B cell (primary cell): ENCODE results near the gene TEDC1. TPM values are rescaled to one million over a fixed set of nuclear protein-coding genes. Genes with fewer than 3 reads are reported as not detected.

Source experiments
- ATAC-seq: fragments of 200-7000 bp; cut with Tn5 transposase; one replicate; pipeline ENCODE4 v1.10.0; 2021; ENCODE audit warnings: low read depth, mild to moderate bottlenecking, moderate number of reproducible peaks, moderate library complexity
- CTCF ChIA-PET: fragments of 350-600 bp; sonication (Branson Sonifier 250); formaldehyde crosslinking; loops from one replicate; lab custom pipeline; 2021; ENCODE audit warnings: antibody characterized with exemption, inconsistent platforms; lab: Charles Lee
- POLR2A ChIA-PET: fragments of 350-600 bp; sonication (Branson Sonifier 250); formaldehyde crosslinking; loops from one replicate; lab custom pipeline; 2021; ENCODE audit warnings: antibody characterized with exemption; lab: Charles Lee
- DNase-seq: peaks from one replicate; pipeline ENCODE4 v3.0.0; 2013
- H2AFZ ChIP-seq: 2 replicates; pipeline ENCODE4 v1.6.1; 2012; ENCODE audit warnings: mild to moderate bottlenecking, low read depth, low read length; ENCODE audit not compliant: insufficient read depth, poor library complexity, severe bottlenecking
- H3K27ac ChIP-seq, 2 donors: 1 replicate in 1 of 2; 2 replicates in 1 of 2; pipeline ENCODE4 v1.5.1; 2012 to 2013; ENCODE audit warnings: low read length in 2 of 2, mild to moderate bottlenecking in 2 of 2, moderate library complexity in 1 of 2
- H3K27me3 ChIP-seq, 4 experiments: fragments of 200-600 bp in 1 of 4; sonication (generic) in 1 of 4; replicated peaks in 1 of 4; 1 replicate in 2 of 4; 2 replicates in 2 of 4; pipeline versions ENCODE4 v1.6.1 to v1.7.0; 2013 to 2016; ENCODE audit warnings: low read length in 3 of 4, mild to moderate bottlenecking in 2 of 4, mixed read lengths in 1 of 4, moderate library complexity in 1 of 4; ENCODE audit not compliant: insufficient read depth in 4 of 4, control insufficient read depth in 3 of 4; ENCODE audit errors: control extremely low read depth in 1 of 4
- H3K36me3 ChIP-seq, 2 experiments: replicated peaks in 1 of 2; 1 replicate in 1 of 2; 2 replicates in 1 of 2; pipeline versions ENCODE4 v1.6.1 to v1.7.1; 2013; ENCODE audit warnings: low read length in 1 of 2; ENCODE audit not compliant: insufficient read depth in 2 of 2, control insufficient read depth in 1 of 2; ENCODE audit errors: control extremely low read depth in 1 of 2, extremely low read depth in 1 of 2
- H3K4me1 ChIP-seq, 2 donors: fragments of 200-600 bp in 1 of 2; sonication (generic) in 1 of 2; 1 replicate in 1 of 2; 2 replicates in 1 of 2; pipeline versions ENCODE4 v1.5.1 to v1.6.1; 2013 to 2017; ENCODE audit warnings: low read length in 2 of 2; ENCODE audit not compliant: control insufficient read depth in 2 of 2, insufficient read depth in 2 of 2
- H3K4me2 ChIP-seq: replicated peaks from 2 replicates; pipeline ENCODE3; 2012; ENCODE audit warnings: mild to moderate bottlenecking, low read depth, low read length; ENCODE audit not compliant: poor library complexity, severe bottlenecking
- H3K4me3 ChIP-seq, 5 experiments: fragments of 200-600 bp in 1 of 5; sonication (generic) in 1 of 5; 1 replicate in 3 of 5; 2 replicates in 2 of 5; pipeline versions ENCODE4 v1.5.1 to v1.7.0; 2011 to 2016; ENCODE audit warnings: low read length in 4 of 5, mild to moderate bottlenecking in 4 of 5, low read depth in 2 of 5, control low read depth in 1 of 5, moderate library complexity in 1 of 5; ENCODE audit not compliant: insufficient read depth in 1 of 5; ENCODE audit errors: control extremely low read depth in 1 of 5, extremely low read depth in 1 of 5
- H3K79me2 ChIP-seq: fragments of 200-600 bp; sonication (generic); one replicate; pipeline ENCODE4 v1.6.0; 2016; ENCODE audit warnings: low read length; ENCODE audit not compliant: control insufficient read depth, insufficient read depth
- H3K9ac ChIP-seq: fragments of 200-600 bp; sonication (generic); 2 replicates; pipeline ENCODE4 v1.6.1; 2017; ENCODE audit warnings: mild to moderate bottlenecking, low read length, moderate library complexity
- H3K9me3 ChIP-seq, 3 donors: one replicate each; pipeline versions ENCODE4 v1.6.1 to v1.7.1; 2013; ENCODE audit warnings: low read length in 2 of 3; ENCODE audit not compliant: control insufficient read depth in 2 of 3, insufficient read depth in 1 of 3; ENCODE audit errors: control extremely low read depth in 1 of 3
- H4K20me1 ChIP-seq: 2 replicates; pipeline ENCODE4 v1.6.0; 2012; ENCODE audit warnings: mild to moderate bottlenecking, low read length; ENCODE audit not compliant: insufficient read depth, control insufficient read depth, poor library complexity, severe bottlenecking
- H3K27ac Mint-ChIP-seq: one replicate; pipeline ENCODE4 v1.8.0; 2021; ENCODE audit warnings: mixed read lengths
- H3K27me3 Mint-ChIP-seq: one replicate; pipeline ENCODE4 v1.8.0; 2021; ENCODE audit warnings: mixed read lengths
- H3K4me1 Mint-ChIP-seq: one replicate; pipeline ENCODE4 v1.8.0; 2021; ENCODE audit warnings: mixed read lengths
- H3K4me3 Mint-ChIP-seq: one replicate; pipeline ENCODE4 v1.8.0; 2021; ENCODE audit warnings: mixed read lengths
- H3K9me3 Mint-ChIP-seq: one replicate; pipeline ENCODE4 v1.8.0; 2022; ENCODE audit warnings: mixed read lengths; ENCODE audit not compliant: insufficient read depth
- EZH2 ChIP-seq: IDR thresholded peaks from 2 replicates; pipeline ENCODE4 v1.6.1; 2012; ENCODE audit warnings: borderline replicate concordance, low read depth, mild to moderate bottlenecking, moderate library complexity, low read length; ENCODE audit not compliant: insufficient read depth, poor library complexity, severe bottlenecking
- WGBS: methylation state at CpG from one replicate; pipeline ENCODE4 v1.1.5; 2013; ENCODE audit warnings: missing lambda C conversion rate; ENCODE audit not compliant: insufficient coverage; 5-methylcytosine and 5-hydroxymethylcytosine counted together
- intact Hi-C: fragments of 100-400 bp; cut with micrococcal nuclease; formaldehyde crosslinking; loops from one replicate; pipeline ENCODE4 v1.10.0; 2022
- polyA plus RNA-seq: library from polyadenylated mRNA; depleted of rRNA; stranded (reverse); fragments of >200 nt; gene quantifications from 2 replicates; pipeline ENCODE4 v1.2.3, GENCODE V29; 2012
- total RNA-seq, 2 donors: library from RNA; stranded (reverse); fragments of 120-200 nt in 1 of 2; gene quantifications; 1 replicate in 1 of 2; 2 replicates in 1 of 2; pipeline versions ENCODE4 v1.2.3 to v1.2.4, GENCODE V29; 2013 to 2022
- TF ChIP-seq, protein P1 (sequence below): fragments of 200-600 bp; IDR thresholded peaks from one replicate; pipeline ENCODE4 v1.8.0; 2022; ENCODE audit warnings: antibody characterized with exemption, mild to moderate bottlenecking

The TEDC1 gene
- total and polyA plus RNA-seq, 2 donors (not counting 1 experiment from before 2014, with no cell fraction given), result 19.7 to 22.2 TPM

DNA sequence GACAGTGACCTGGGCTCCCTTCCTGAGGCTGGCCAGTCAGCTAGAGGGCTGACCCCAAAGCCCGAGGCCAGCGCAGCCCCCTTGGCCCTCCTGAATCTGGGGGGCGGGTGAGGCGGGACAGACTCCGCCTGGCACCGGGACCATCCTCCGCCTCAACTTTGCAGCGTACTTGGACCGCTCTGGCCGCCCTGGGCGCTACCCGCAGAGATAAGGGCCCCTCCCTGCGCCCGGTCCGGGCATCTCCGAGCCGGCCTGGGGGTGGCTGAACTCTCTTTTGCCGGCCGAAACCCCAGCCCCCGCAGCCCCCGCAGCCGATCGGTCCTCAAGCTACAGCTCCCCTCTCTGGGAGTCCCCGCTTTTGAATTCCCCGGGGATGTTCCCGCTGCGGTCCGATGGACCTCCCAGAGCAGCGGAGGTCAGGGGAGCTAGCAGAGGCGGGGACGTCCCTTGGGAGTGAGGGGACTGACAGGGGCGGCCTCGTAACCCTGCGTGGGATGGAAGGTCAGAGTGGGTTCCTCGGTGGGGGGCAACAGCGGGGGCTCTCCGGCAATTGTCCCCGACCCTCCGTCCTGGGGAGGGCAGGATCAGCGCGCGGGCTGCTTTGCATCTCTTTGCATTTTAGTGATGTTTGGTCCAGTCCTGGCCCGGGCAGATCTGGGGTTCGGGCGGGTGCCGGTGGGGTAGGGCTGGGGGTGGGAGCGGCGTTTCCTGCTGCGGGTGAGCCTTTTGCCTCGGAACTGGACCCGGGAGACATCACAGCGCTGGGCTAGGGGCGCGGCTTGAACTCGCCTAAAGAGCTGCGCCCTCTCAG, 4.7 kb upstream of the TEDC1 start, which contains the start of gene CRIP1:
CRIP1 (plus strand) TSS at position 724 of the 811 bp plus-strand sequence. CDS start 374 bp downstream, outside the sequence.
- Histone ChIP-seq H3K4me3 (peak within 1 kb of the TSS in 4 of 5 experiments; percentile 59 to 88 (median 76)), H3K79me2 (peaks cover 6% of the 10 kb centered on the region), H3K27me3 (no peaks in the 10 kb centered on the region), H3K27ac (peak within 1 kb of the TSS; percentile 94 to 99), H3K4me1 (peaks cover 51 to 77% of the 10 kb centered on the region in 2 donors), H2AFZ (peak within 1 kb of the TSS; percentile 30), H3K9ac (peak within 1 kb of the TSS; percentile 96), H3K9me3 (no peaks in the 10 kb centered on the region), H3K36me3 (peaks cover 0 to 6% of the 10 kb centered on the region in 2 experiments), H3K4me2 (peak within 1 kb of the TSS; percentile 100), H4K20me1 (peaks cover 18% of the 10 kb centered on the region)
- H3K27ac Mint-ChIP-seq, result peak within 1 kb of the TSS; percentile 95
- intact Hi-C loops, result loop anchor here (10.0 kb wide), 1 partner anchor 422 kb away; the partner anchor contains the start of gene GPR132
- WGBS, result 4% methylated on average over 56 of the region's 56 CpGs
- DNase-seq (peak; percentile 83), ATAC-seq (no peak)
- TF ChIP-seq EZH2, result no peak
- TF ChIP-seq, protein P1, sequence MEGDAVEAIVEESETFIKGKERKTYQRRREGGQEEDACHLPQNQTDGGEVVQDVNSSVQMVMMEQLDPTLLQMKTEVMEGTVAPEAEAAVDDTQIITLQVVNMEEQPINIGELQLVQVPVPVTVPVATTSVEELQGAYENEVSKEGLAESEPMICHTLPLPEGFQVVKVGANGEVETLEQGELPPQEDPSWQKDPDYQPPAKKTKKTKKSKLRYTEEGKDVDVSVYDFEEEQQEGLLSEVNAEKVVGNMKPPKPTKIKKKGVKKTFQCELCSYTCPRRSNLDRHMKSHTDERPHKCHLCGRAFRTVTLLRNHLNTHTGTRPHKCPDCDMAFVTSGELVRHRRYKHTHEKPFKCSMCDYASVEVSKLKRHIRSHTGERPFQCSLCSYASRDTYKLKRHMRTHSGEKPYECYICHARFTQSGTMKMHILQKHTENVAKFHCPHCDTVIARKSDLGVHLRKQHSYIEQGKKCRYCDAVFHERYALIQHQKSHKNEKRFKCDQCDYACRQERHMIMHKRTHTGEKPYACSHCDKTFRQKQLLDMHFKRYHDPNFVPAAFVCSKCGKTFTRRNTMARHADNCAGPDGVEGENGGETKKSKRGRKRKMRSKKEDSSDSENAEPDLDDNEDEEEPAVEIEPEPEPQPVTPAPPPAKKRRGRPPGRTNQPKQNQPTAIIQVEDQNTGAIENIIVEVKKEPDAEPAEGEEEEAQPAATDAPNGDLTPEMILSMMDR, result no peak
- CTCF ChIA-PET, result interaction anchor here (0.6 to 1.5 kb wide), 3 partner anchors 38 to 116 kb away, joined by 3 to 5 read pairs (median 4); no protein-coding TSS in a partner anchor
- H3K4me1 Mint-ChIP-seq, result peaks cover 60% of the 10 kb centered on the region
- no peaks in the 10 kb centered on the region for H3K27me3 Mint-ChIP-seq
- POLR2A ChIA-PET, result interaction anchor here (0.7 to 1.0 kb wide), 2 partner anchors 89 to 286 kb away, joined by 3 read pairs; no protein-coding TSS in a partner anchor
- peak within 1 kb of the TSS; percentile 88 for H3K4me3 Mint-ChIP-seq
- H3K9me3 Mint-ChIP-seq, result no peaks in the 10 kb centered on the region
